HCT116 (cell line): ENCODE measurements around the gene APBB2. TPM values are rescaled to one million over a fixed set of nuclear protein-coding genes. Genes with fewer than 3 reads are reported as not detected.
"Not testable (repeated sequence)": the region's sequence is repeated elsewhere in the genome, so short reads cannot be mapped to it uniquely, and the experiment has no call there.

Source experiments
- ATAC-seq: fragments of 200-7000 bp; cut with Tn5 transposase; 2 replicates; pipeline ENCODE4 v1.9.1; 2020; ENCODE audit warnings: mild to moderate bottlenecking, moderate library complexity
- BruUV-seq: library from RNA; stranded (reverse); fragments of 400-500 nt; replicated peaks from 2 replicates; lab custom pipeline; 2021; lab: Mats Ljungman, UMichigan
- CTCF ChIA-PET: fragments of 300-600 bp; sonication (Branson Sonifier 250); formaldehyde crosslinking; loops from one replicate; lab custom pipeline; 2021; ENCODE audit warnings: antibody characterized with exemption; lab: Charles Lee
- POLR2A ChIA-PET: fragments of 300-600, 350-600 bp; sonication (Branson Sonifier 250); formaldehyde crosslinking; loops from one replicate; lab custom pipeline; 2021; ENCODE audit warnings: antibody characterized with exemption; lab: Charles Lee
- RAD21 ChIA-PET, 2 experiments: fragments of 300-600 bp; sonication (Branson Sonifier 250); formaldehyde crosslinking; loops; one replicate each; lab custom pipeline; 2023; ENCODE audit warnings: low total read pairs in 2 of 2; ENCODE audit not compliant: uncharacterized antibody in 2 of 2, unreplicated experiment in 2 of 2, low non-redundant PET in 1 of 2; lab: Charles Lee
- DNase-seq: peaks from one replicate; pipeline ENCODE4 v3.0.0-alpha.2; 2010; ENCODE audit warnings: low read depth, low spot score
- H2AFZ ChIP-seq: fragments of 200-600 bp; shearing (Covaris generic), sonication (generic); 2 replicates; pipeline ENCODE4 v1.6.1; 2017; ENCODE audit warnings: low read depth, mixed run types, mixed read lengths, antibody characterized with exemption, low read length; ENCODE audit not compliant: poor library complexity, severe bottlenecking
- H3K27ac ChIP-seq: 2 replicates; pipeline ENCODE4 v1.5.1; 2012; ENCODE audit warnings: low read depth, low read length
- H3K27me3 ChIP-seq: fragments of 200-600 bp; sonication (generic); 2 replicates; pipeline ENCODE4 v1.6.1; 2016; ENCODE audit warnings: mixed run types, low read length, mixed read lengths; ENCODE audit not compliant: insufficient read depth
- H3K36me3 ChIP-seq, 2 experiments: fragments of 200-500 bp in 1 of 2; fragments of 200-600 bp in 1 of 2; sonication (Bioruptor generic) in 1 of 2; sonication (generic) in 1 of 2; 2 replicates each; pipeline versions ENCODE4 v1.5.1 to v1.6.1; 2014 to 2016; ENCODE audit warnings: low read length in 2 of 2, inconsistent platforms in 1 of 2, mixed read lengths in 1 of 2, mixed run types in 1 of 2; ENCODE audit not compliant: insufficient read depth in 2 of 2, control insufficient read depth in 1 of 2
- H3K4me1 ChIP-seq, 2 experiments: fragments of 200-600 bp in 1 of 2; sonication (generic) in 1 of 2; 2 replicates each; pipeline versions ENCODE4 v1.5.1 to v1.6.1; 2012 to 2017; ENCODE audit warnings: low read length in 2 of 2, inconsistent platforms in 1 of 2, mild to moderate bottlenecking in 1 of 2, mixed read lengths in 1 of 2, mixed run types in 1 of 2, moderate library complexity in 1 of 2; ENCODE audit not compliant: insufficient read depth in 2 of 2, control insufficient read depth in 1 of 2
- H3K4me2 ChIP-seq: fragments of 200-600 bp; sonication (generic); 2 replicates; pipeline ENCODE4 v1.6.1; 2017; ENCODE audit warnings: mixed run types, low read length, mixed read lengths
- H3K4me3 ChIP-seq, 2 experiments: fragments of 200-600 bp in 1 of 2; sonication (generic) in 1 of 2; replicated peaks in 1 of 2; 2 replicates each; pipeline ENCODE4 v1.5.1; 2011 to 2016; ENCODE audit warnings: low read length in 2 of 2, control low read depth in 1 of 2, low read depth in 1 of 2, mild to moderate bottlenecking in 1 of 2, mixed read lengths in 1 of 2, mixed run types in 1 of 2
- H3K79me2 ChIP-seq: fragments of 200-600 bp; sonication (generic); 2 replicates; pipeline ENCODE4 v1.6.1; 2017; ENCODE audit warnings: mild to moderate bottlenecking, mixed run types, low read length, moderate library complexity, mixed read lengths; ENCODE audit not compliant: insufficient read depth
- H3K9ac ChIP-seq: fragments of 200-600 bp; sonication (generic); 2 replicates; pipeline ENCODE4 v1.6.1; 2016; ENCODE audit warnings: low read length, mixed read lengths
- H3K9me2 ChIP-seq: fragments of 200-600 bp; sonication (generic), shearing (Covaris generic); 2 replicates; pipeline ENCODE4 v1.6.1; 2017; ENCODE audit warnings: mixed run types, mild to moderate bottlenecking, moderate library complexity; ENCODE audit not compliant: insufficient read depth
- H3K9me3 ChIP-seq, 2 experiments: fragments of 200-500 bp in 1 of 2; fragments of 200-600 bp in 1 of 2; sonication (Bioruptor generic) in 1 of 2; sonication (generic) in 1 of 2; 2 replicates each; pipeline ENCODE4 v1.6.1; 2014 to 2017; ENCODE audit warnings: low read length in 2 of 2, mixed read lengths in 2 of 2, inconsistent platforms in 1 of 2, low read depth in 1 of 2, mild to moderate bottlenecking in 1 of 2, mixed run types in 1 of 2, moderate library complexity in 1 of 2; ENCODE audit not compliant: control insufficient read depth in 1 of 2, insufficient read depth in 1 of 2
- H4K20me1 ChIP-seq: fragments of 200-600 bp; sonication (generic), shearing (Covaris generic); 2 replicates; pipeline ENCODE4 v1.6.1; 2017; ENCODE audit warnings: mixed run types, mild to moderate bottlenecking, moderate library complexity; ENCODE audit not compliant: insufficient read depth
- CBX3 ChIP-seq: IDR thresholded peaks from 2 replicates; pipeline ENCODE4 v1.6.1; 2012; ENCODE audit warnings: low read depth
- CEBPB ChIP-seq: IDR thresholded peaks from 2 replicates; pipeline ENCODE4 v1.6.1; 2012; ENCODE audit warnings: low read depth
- EGR1 ChIP-seq: IDR thresholded peaks from 2 replicates; pipeline ENCODE4 v1.6.1; 2012; ENCODE audit warnings: low read depth
- EZH2phosphoT487 ChIP-seq: fragments of 200-600 bp; IDR thresholded peaks from 2 replicates; pipeline ENCODE4 v1.6.1; 2018; ENCODE audit warnings: antibody characterized with exemption, borderline replicate concordance
- FOSL1 ChIP-seq: IDR thresholded peaks from 2 replicates; pipeline ENCODE4 v1.6.1; 2012; ENCODE audit warnings: low read depth
- JUND ChIP-seq: IDR thresholded peaks from 2 replicates; pipeline ENCODE4 v1.6.1; 2012
- POLR2A ChIP-seq: IDR thresholded peaks from 2 replicates; pipeline ENCODE4 v1.7.0; 2011; ENCODE audit warnings: borderline replicate concordance; ENCODE audit not compliant: insufficient read depth, insufficient read length; ENCODE audit errors: extremely low read depth
- RAD21 ChIP-seq: IDR thresholded peaks from 2 replicates; pipeline ENCODE4 v1.6.1; 2012; ENCODE audit warnings: low read depth, mild to moderate bottlenecking
- SP1 ChIP-seq: IDR thresholded peaks from 2 replicates; pipeline ENCODE4 v1.6.1; 2012; ENCODE audit warnings: low read depth
- SRF ChIP-seq: IDR thresholded peaks from 2 replicates; pipeline ENCODE4 v1.6.1; 2012; ENCODE audit warnings: low read depth
- intact Hi-C: fragments of 100-400 bp; cut with micrococcal nuclease; formaldehyde crosslinking; loops from 2 replicates; pipeline ENCODE4 v1.10.0; 2022
- total RNA-seq: library from RNA; stranded (reverse); gene quantifications from one replicate; pipeline ENCODE4 v1.2.1, GENCODE V29; 2021; ENCODE audit not compliant: unreplicated experiment
- TF ChIP-seq, protein P1 (sequence below): IDR thresholded peaks from 2 replicates; pipeline ENCODE4 v1.6.1; 2011; ENCODE audit warnings: mild to moderate bottlenecking, low read length, moderate library complexity; ENCODE audit not compliant: insufficient replicate concordance; ENCODE audit errors: extremely low read depth
- TF ChIP-seq, protein P2 (sequence below), 3 experiments: fragments of 200-600 bp in 1 of 3; sonication (generic) in 1 of 3; IDR thresholded peaks in 2 of 3; conservative IDR thresholded peaks in 1 of 3; 2 replicates each; pipeline ENCODE4 v1.5.1; 2012 to 2017; ENCODE audit warnings: low read depth in 2 of 3, low read length in 2 of 3, antibody characterized with exemption in 1 of 3, borderline replicate concordance in 1 of 3, control low read depth in 1 of 3, mild to moderate bottlenecking in 1 of 3, mixed read lengths in 1 of 3, mixed run types in 1 of 3, moderate library complexity in 1 of 3; ENCODE audit not compliant: insufficient read depth in 1 of 3
- TF ChIP-seq, protein P3 (sequence below): IDR thresholded peaks from 2 replicates; pipeline ENCODE4 v1.6.1; 2012

The APBB2 gene
- total RNA-seq, 1 experiment from 2014 or later = 72.5 TPM

DNA sequence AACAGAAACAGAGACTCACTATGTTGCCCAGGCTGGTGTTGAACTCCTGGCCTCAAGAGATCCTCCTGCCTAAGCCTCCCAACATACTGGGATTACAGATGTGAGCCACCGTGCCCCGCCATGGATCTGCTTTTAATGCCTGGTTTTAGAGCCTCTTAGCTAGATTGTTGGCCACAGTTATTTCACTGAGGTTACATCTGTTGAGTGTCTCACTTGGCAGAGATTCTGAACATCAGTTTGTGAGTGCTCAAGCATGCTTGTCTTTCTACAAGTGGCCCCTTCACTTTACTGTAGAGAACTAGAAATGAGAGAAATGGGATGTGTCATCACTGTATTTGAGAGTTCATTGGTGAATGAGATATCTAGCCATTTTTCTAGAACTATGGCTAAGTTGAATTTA lies 218.5 kb downstream of the APBB2 start (continued):
- TF ChIP-seq, protein P1, sequence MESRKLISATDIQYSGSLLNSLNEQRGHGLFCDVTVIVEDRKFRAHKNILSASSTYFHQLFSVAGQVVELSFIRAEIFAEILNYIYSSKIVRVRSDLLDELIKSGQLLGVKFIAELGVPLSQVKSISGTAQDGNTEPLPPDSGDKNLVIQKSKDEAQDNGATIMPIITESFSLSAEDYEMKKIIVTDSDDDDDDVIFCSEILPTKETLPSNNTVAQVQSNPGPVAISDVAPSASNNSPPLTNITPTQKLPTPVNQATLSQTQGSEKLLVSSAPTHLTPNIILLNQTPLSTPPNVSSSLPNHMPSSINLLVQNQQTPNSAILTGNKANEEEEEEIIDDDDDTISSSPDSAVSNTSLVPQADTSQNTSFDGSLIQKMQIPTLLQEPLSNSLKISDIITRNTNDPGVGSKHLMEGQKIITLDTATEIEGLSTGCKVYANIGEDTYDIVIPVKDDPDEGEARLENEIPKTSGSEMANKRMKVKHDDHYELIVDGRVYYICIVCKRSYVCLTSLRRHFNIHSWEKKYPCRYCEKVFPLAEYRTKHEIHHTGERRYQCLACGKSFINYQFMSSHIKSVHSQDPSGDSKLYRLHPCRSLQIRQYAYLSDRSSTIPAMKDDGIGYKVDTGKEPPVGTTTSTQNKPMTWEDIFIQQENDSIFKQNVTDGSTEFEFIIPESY = no peak
- no peak for TF ChIP-seq POLR2A
- no peak for TF ChIP-seq SRF
- TF ChIP-seq, protein P2, sequence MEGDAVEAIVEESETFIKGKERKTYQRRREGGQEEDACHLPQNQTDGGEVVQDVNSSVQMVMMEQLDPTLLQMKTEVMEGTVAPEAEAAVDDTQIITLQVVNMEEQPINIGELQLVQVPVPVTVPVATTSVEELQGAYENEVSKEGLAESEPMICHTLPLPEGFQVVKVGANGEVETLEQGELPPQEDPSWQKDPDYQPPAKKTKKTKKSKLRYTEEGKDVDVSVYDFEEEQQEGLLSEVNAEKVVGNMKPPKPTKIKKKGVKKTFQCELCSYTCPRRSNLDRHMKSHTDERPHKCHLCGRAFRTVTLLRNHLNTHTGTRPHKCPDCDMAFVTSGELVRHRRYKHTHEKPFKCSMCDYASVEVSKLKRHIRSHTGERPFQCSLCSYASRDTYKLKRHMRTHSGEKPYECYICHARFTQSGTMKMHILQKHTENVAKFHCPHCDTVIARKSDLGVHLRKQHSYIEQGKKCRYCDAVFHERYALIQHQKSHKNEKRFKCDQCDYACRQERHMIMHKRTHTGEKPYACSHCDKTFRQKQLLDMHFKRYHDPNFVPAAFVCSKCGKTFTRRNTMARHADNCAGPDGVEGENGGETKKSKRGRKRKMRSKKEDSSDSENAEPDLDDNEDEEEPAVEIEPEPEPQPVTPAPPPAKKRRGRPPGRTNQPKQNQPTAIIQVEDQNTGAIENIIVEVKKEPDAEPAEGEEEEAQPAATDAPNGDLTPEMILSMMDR (IDR thresholded peaks at IDR 0.05 in 2 of 3, conservative IDR thresholded peaks at IDR 0.05 in 1 of 3; ENCODE audit: borderline replicate concordance in 1 of 3, insufficient read depth in 1 of 3, low read depth in 2 of 3, low read length in 2 of 3) = no peak
- TF ChIP-seq JUND = no peak
- TF ChIP-seq EZH2phosphoT487 = no peak
- no peak for TF ChIP-seq CEBPB

DNA sequence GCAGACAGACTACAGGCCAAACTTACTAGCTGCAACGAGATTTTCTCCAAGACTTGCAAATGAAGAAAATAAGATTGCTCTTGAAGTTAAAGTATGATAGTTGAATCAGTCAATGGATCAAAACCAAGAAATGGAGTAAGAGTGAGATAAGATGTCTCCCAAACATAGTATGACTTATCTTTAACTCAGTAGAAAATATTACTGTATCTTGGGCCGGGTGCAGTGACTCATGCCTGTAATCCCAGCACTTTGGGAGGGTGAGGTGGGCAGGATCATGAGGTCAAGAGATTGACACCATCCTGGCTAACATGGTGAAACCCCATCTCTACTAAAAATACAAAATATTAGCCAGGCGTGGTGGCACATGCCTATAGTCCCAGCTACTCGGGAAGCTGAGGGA lies 220.0 kb downstream of the APBB2 start:
- POLR2A ChIA-PET = interaction anchor here (0.7 to 1.2 kb wide), 3 partner anchors 211 to 690 kb away, joined by 4 to 6 read pairs (median 4); no protein-coding TSS in a partner anchor
- TF ChIP-seq, protein P3, sequence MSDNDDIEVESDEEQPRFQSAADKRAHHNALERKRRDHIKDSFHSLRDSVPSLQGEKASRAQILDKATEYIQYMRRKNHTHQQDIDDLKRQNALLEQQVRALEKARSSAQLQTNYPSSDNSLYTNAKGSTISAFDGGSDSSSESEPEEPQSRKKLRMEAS = peak; percentile 60
- TF ChIP-seq CEBPB = peak; percentile 37; the same call in 1 of the 2 replicates
- peak; percentile 85 for TF ChIP-seq SP1
- TF ChIP-seq JUND = peak; percentile 84
- peak; percentile 93 for TF ChIP-seq FOSL1
- TF ChIP-seq SRF = peak; percentile 70
- peak; percentile 64; the same call in 1 of the 2 replicates for TF ChIP-seq CBX3
- peak; percentile 21; the same call in 1 of the 2 replicates for TF ChIP-seq RAD21
- TF ChIP-seq EGR1 = 0 out of 2 replicates have a peak, but pooled peaks have one; percentile 20
- Histone ChIP-seq H3K27ac (peak overlapping the region; percentile 66), H3K4me2 (peak overlapping the region; percentile 64), H3K4me1 (peaks cover 64 to 100% of the 10 kb centered on the region in 2 experiments), H3K9ac (peak overlapping the region; percentile 26; the same call in 1 of the 2 replicates), H3K79me2 (peaks cover 72% of the 10 kb centered on the region)
- H3K27me3 ChIP-seq, H4K20me1 ChIP-seq, H2AFZ ChIP-seq, H3K9me2 ChIP-seq, BruUV-seq, H3K4me3 ChIP-seq, H3K36me3 ChIP-seq, RAD21 ChIA-PET, H3K9me3 ChIP-seq: not testable (repeated sequence)
- CTCF ChIA-PET = interaction anchor here (0.7 to 1.9 kb wide), 2 partner anchors 18 to 237 kb away, joined by 3 to 7 read pairs; no protein-coding TSS in a partner anchor
- intact Hi-C loops = loop anchor here (5.0 kb wide), 1 partner anchor 168 kb away; no protein-coding TSS in a partner anchor
- DNase-seq = peak; percentile 56
- peak; percentile 57 for ATAC-seq

DNA sequence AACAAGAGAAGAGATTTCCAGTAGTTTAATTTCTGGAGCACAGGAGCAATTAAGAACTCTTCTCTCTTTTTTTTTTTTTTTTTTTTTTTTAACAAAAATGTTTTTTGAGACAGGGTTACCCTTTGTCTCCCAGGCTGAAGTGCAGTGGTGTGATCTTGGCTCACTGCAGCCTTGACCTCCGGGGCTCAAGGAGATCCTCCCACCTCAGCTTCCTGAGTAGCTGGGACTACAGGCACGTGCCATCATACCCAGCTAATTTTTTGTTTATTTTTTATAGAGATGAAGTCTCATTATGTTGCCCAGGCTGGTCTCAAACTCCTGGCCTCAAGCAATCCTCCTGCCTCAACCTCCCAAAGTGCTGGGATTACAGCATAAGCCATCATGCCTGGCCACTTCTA lies 221.0 kb downstream of the APBB2 start:
- not testable (repeated sequence) for H3K36me3 ChIP-seq, H3K9me2 ChIP-seq

More for the DNA sequence above, 221.0 kb downstream of the APBB2 start:
- RAD21 ChIA-PET = interaction anchor here in 1 of 2 experiments (0.7 kb wide), 1 partner anchor 15 kb away, joined by 5 read pairs; no protein-coding TSS in a partner anchor
- not testable (repeated sequence) for H2AFZ ChIP-seq, H3K4me3 ChIP-seq, H3K27ac ChIP-seq, H3K9me3 ChIP-seq, ATAC-seq, DNase-seq, H3K27me3 ChIP-seq, BruUV-seq, H4K20me1 ChIP-seq
- intact Hi-C loops = loop anchor here (5.0 kb wide), 1 partner anchor 169 kb away; no protein-coding TSS in a partner anchor
- POLR2A ChIA-PET = interaction anchor here (0.7 kb wide), 1 partner anchor 21 kb away, joined by 4 read pairs; no protein-coding TSS in a partner anchor
- Histone ChIP-seq H3K79me2 (peaks cover 69% of the 10 kb centered on the region), H3K4me1 (peaks cover 54 to 90% of the 10 kb centered on the region in 2 experiments), H3K9ac (peak overlapping the region; percentile 42), H3K4me2 (peak overlapping the region; percentile 64)
- CTCF ChIA-PET = interaction anchor here (0.6 to 0.7 kb wide), 2 partner anchors 80 to 212 kb away, joined by 3 read pairs; no protein-coding TSS in a partner anchor
